Smooth muscle cell of the brain vasculature (primary cell): ENCODE data around the gene UPK1A.

Experiments used
- DNase-seq: peaks from one replicate; pipeline ENCODE4 v3.0.0-alpha.2; 2012; ENCODE audit warnings: low read depth, low spot score

The UPK1A gene

DNA sequence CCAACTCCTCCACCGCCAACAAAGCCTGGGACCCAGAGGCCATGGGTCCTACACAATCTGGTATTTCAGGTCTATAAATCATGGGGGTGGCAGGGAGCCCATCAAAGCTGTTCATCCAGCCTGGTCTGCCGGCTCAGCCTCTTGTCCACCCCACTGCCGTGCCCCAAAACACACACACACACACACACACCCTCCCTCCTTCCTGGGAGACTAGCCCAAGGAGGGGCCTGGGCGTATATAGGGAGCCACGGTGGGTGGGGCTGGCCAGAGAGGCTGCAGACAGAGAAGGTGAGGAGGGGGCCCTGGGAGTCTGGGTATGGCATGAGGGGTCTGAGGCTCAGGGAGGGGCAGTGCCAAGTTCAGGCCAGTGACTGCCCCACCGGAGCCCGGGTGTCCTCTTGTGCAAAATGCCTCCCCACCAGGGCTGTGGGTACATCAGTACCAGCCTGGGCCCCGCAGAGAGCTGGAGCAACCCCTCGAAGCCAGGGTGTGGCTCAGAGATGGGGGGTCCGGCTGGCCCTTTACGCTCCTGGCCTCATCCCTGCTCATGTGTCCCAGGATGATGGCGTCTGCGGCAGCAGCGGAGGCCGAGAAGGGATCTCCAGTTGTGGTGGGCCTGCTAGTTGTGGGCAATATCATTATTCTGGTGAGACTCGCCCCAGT lies at the start of gene UPK1A:
UPK1A (plus strand) TSS at position 267 of the 663 bp plus-strand sequence; CDS start at position 563, 296 bp downstream.
- DNase-seq: no peak

DNA sequence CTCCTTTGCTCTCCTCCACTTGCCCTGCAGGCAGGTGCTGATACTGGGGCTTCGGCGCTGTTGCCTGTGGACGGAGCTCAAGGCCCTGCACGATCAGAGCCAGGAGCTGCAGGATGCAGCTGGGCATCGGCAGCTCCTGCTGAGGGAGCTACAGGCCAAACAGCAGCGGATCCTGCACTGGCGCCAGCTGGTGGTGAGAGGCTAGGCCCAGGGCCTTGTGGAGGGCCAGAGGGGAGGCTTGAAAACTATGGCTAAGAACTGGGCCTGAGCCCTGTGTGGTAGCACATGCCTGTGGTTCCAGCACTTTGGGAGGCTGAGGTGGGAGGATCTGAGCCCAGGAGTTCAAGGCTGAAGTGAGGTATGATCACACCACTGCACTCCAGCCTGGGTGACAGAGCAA lies 47.5 kb upstream of the UPK1A start:
- DNase-seq: no peak

DNA sequence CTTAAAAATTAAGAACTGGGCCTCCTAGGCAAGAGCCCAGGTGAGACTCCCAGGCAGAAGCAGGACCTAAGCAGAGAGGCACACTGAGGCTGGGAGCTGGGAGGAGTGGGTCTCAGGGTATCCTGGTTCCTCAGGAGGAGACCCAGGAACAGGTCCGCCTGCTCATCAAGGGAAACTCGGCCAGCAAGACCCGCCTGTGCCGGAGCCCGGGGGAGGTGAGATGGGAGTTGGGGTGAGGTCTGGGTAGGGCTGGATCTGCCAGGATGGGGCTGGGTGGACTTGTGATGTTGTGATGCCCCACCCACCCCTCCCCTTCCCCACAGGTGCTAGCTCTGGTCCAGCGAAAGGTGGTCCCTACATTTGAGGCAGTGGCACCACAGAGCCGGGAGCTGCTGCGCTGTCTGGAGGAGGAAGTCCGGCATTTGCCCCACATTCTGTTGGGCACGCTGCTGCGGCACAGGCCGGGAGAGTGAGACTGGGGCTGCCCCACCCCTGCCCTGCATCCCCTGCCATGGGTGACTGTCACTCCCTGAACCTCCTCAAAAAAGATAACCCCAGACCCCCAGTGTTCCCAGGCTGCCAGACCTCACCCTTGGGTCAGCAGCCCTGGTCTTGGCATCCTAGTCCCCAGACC lies 46.9 kb upstream of the UPK1A start:
- no peak for DNase-seq

GRCh38 chr19:35620001-35620400 lies 46.3 kb upstream of the UPK1A start:
- no peak for DNase-seq

GRCh38 chr19:35621708-35622107 lies 44.6 kb upstream of the UPK1A start:
- no peak for DNase-seq

- DNase-seq: no peak
These were observed 43.6 kb upstream of the UPK1A start for GRCh38 chr19:35622750-35623149.

- DNase-seq: no peak
These were observed 42.8 kb upstream of the UPK1A start for GRCh38 chr19:35623327-35624010.

DNA sequence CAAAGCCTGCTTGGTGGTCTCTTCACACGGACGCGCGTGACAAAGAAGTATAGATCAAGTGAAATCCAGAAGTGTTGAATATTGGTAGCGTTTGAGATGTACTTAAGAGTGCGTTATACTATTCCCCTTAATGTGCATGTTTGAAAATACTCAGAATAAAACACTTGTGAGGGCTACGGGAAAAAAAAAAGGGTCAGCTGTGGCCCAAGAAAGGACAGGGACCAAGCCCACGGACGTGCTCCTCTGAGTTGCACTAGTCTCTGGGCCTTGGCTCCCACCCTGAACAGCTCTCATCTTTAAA lies 38.1 kb upstream of the UPK1A start:
- no peak for DNase-seq

DNA sequence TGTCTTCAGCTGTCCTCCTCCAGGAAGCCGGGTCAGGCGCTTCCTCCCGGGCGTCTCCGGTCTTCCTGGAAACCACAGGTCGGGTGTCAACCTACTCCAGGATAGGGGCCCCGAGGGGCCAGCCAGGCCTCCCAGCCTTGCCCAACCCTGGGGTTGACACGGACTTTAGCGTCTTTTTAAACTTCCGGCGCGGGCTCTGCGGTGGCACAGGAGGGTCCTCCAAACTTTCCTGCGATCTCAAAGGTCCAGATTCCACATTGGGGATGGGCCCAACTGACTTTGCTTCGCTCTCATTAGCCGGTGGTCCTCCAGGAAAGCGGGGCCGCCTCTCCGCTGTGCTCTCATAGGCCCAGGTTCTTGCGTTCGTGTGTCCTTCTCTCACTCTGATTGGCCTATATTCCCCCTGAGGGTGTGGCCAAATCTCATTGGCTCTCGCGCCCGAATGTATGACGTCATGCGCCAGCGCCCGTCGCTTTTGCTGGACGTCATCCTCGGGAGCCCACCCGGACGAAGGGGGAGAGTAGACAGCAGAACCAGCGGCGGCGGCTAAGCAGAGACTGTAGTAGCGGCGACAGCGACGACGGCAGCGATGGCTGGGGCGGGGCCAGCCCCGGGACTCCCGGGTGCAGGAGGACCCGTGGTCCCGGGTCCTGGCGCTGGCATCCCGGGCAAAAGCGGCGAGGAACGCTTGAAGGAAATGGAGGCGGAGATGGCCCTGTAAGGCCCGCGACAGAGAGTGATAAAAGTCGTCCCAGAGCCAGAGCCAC lies 37.6 kb upstream of the UPK1A start, which contains the start of gene RBM42:
RBM42 (plus strand) TSS at position 472 of the 767 bp plus-strand sequence; CDS start at position 590, 118 bp downstream.
- DNase-seq: peak; percentile 97

DNA sequence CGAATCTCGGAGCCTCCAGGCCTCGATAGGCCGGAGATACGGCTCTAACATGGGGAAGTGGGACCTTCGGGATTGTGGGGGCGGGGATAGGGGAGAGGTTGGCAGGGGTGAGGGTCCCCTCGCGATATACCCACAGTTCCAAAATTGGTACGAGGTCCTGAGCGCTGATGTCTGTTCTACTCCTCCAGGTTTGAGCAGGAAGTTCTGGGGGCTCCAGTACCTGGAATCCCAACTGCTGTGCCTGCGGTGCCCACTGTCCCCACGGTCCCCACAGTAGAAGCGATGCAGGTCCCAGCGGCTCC lies 37.0 kb upstream of the UPK1A start:
- no peak for DNase-seq

DNA sequence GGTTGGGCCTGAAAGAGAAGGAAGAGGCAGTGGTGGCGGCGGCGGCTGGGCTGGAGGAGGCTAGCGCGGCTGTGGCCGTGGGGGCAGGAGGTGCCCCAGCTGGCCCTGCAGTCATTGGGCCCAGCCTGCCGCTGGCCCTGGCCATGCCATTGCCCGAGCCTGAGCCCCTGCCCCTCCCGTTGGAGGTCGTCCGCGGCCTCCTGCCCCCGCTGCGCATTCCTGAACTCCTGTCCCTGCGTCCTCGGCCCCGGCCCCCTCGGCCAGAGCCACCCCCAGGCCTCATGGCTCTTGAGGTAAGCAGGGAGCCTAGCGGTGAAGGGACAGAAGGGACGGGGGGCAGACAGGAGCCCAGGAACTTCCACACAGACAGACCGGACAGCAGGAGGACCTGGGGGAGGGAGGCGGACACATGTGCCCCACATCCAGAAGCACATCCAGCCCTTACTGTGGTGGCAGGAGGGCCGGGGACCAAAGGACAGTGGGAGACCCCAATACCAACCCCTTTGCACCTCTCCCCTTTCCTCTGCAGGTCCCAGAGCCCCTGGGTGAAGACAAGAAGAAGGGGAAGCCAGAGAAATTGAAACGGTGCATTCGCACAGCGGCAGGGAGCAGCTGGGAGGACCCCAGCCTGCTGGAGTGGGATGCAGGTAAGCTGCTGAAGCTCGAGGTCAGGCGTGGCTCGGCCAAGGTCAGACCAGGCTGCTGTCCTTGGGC lies 32.4 kb upstream of the UPK1A start:
- no peak for DNase-seq

DNA sequence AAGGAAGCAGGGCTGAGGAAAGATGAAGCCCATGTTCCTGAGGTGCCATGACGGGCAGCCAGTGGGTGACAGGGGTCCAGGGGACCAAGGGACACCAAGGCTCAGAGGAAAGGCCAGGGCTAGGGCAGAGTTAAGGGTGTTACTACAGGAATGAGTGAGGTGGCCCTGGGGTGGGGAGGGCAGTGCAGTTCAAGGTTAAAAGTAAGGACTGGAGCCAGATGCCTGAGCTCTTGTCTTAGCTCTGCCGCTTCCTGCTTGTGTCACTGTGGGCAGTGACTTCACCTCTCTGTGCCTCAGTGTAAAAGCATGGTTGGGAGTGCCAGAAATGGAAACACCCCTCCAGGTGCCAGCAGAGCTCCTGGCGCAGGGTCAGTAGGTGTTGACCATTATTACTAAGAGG lies 29.7 kb upstream of the UPK1A start:
- no peak for DNase-seq

GRCh38 chr19:35637165-35637564 lies 29.2 kb upstream of the UPK1A start:
- no peak for DNase-seq

DNA sequence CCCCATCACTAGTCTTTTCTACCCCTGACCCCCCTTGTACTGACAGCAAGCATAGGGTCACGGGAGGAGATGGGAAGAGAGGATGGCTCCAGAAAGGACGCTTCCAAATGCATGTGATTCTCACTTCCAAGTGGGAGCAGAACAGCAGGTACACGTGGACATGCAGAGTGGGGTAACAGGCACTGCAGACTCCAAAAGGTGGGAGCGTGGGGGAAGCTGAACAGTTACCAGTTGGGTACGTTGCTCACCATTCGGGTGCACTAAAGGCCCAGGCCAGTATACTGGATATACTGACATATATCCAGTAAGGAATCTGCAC lies 27.0 kb upstream of the UPK1A start:
- DNase-seq: no peak

DNA sequence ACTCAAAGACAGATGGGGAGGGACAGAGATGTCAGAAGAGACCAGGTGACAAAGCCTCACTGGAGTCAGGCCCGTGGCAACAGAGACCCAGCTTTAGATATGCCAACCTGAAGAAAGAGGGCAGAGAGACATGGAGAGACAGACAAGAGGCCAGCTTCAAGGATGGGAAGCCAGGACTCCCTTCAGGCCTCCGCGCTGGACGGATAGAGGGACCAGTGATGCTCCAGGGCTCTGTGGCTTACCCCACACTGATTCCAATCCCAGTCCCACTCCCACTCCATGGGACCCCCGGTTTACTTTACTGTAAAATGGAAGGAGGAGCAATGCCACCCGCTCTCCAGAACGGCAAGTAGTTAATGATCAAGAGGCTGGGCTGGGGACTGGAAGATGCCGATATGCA lies 26.5 kb upstream of the UPK1A start:
- no peak for DNase-seq

DNA sequence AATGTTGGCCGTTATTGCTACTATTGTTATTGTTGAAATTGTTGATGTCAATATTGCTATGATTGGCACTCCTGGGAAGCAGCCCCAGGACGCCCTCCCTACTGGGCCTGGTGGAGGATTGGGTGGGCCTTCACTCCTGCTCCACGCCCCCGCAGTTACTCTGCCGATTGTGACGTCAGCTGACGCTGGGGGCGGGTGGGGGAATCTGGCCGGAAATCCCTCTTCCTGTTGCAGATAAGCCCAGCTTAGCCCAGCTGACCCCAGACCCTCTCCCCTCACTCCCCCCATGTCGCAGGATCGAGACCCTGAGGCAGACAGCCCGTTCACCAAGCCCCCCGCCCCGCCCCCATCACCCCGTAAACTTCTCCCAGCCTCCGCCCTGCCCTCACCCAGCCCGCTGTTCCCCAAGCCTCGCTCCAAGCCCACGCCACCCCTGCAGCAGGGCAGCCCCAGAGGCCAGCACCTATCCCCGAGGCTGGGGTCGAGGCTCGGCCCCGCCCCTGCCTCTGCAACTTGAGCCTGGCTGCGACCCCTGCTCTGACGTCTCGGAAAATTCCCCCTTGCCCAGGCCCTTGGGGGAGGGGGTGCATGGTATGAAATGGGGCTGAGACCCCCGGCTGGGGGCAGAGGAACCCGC lies 24.7 kb upstream of the UPK1A start, which contains the start of gene ETV2:
ETV2 (plus strand) TSS at position 231 of the 637 bp plus-strand sequence. CDS start 716 bp downstream, outside the sequence.
- no peak for DNase-seq

- DNase-seq: no peak
These were observed 24.0 kb upstream of the UPK1A start for GRCh38 chr19:35642312-35642711.

GRCh38 chr19:35642798-35643254 lies 23.5 kb upstream of the UPK1A start:
- no peak for DNase-seq

DNA sequence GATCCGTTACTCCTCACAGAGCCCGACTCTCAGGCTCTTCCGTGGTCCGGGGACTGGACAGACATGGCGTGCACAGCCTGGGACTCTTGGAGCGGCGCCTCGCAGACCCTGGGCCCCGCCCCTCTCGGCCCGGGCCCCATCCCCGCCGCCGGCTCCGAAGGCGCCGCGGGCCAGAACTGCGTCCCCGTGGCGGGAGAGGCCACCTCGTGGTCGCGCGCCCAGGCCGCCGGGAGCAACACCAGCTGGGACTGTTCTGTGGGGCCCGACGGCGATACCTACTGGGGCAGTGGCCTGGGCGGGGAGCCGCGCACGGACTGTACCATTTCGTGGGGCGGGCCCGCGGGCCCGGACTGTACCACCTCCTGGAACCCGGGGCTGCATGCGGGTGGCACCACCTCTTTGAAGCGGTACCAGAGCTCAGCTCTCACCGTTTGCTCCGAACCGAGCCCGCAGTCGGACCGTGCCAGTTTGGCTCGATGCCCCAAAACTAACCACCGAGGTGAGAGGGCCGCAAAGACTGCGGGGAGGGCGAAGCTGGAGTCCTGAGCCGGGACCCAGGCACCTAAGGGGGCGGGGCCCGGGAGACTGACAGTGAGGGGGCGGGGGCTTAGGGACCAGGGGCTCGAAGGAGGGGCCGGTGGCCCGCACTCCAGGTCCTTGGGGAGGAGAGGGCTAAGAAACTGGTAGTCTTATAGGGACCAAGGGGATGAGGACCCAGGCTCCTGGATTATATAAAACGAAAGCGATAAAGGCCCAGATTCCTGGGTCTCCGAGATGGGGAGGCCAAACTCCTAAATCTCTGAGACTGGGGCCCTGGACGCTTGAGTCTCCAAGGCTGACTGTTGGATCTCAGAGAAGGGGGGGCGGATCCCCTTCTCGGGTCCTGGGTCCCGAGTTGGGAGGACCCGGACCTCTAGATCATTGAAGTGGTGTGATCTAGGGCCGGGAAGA lies 22.8 kb upstream of the UPK1A start:
- DNase-seq: peak; percentile 50
